ENCODE data around the gene AHCYL2. TPM values are rescaled to one million over a fixed set of nuclear protein-coding genes. Genes with fewer than 3 reads are reported as not detected.

AHCYL2 gene
- total RNA-seq, 1 experiment from 2014 or later, result 17.0 TPM

- H3K4me3 ChIP-seq (replicated peaks in 1 of 2; ENCODE audit: low read depth in 1 of 2, low read length in 2 of 2), result no peak overlapping the region
- DNase-seq (ENCODE audit: low read depth, low spot score) (no peak), ATAC-seq (no peak)
- H3K4me2 ChIP-seq (ENCODE audit: low read length), result no peak overlapping the region
- TF ChIP-seq EZH2 (IDR thresholded peaks at IDR 0.05) (no peak), TCF7L2 (IDR thresholded peaks at IDR 0.05; ENCODE audit: borderline replicate concordance, extremely low read depth, insufficient read depth, insufficient read length) (no peak), YY1 (IDR thresholded peaks at IDR 0.05; ENCODE audit: extremely low read depth, insufficient replicate concordance, low read depth, low read length) (no peak), CBX3 (IDR thresholded peaks at IDR 0.05; ENCODE audit: low read depth) (no peak)
- H2AFZ ChIP-seq (ENCODE audit: low read depth, low read length, poor library complexity, severe bottlenecking), result no peak overlapping the region
- no peaks in the 10 kb centered on the region for H3K4me1 ChIP-seq (ENCODE audit: control insufficient read depth in 1 of 2, insufficient read depth in 2 of 2, low read length in 2 of 2)
- ChIA-PET CTCF (no interaction called here), POLR2A (no interaction called here), RAD21 (ENCODE audit: low non-redundant PET in 1 of 2, low total read pairs in 2 of 2, uncharacterized antibody in 2 of 2, unreplicated experiment in 2 of 2) (no interaction called here)
- no peak overlapping the region for H3K9ac ChIP-seq (ENCODE audit: low read length)
- peaks cover 9 to 27% of the 10 kb centered on the region in 2 experiments for H3K36me3 ChIP-seq (ENCODE audit: control insufficient read depth in 1 of 2, insufficient read depth in 2 of 2, low read length in 2 of 2)
- no peaks in the 10 kb centered on the region for H3K79me2 ChIP-seq (ENCODE audit: insufficient read depth, low read length)
- H4K20me1 ChIP-seq (ENCODE audit: insufficient read depth), result no peaks in the 10 kb centered on the region
- intact Hi-C loops (cut with micrococcal nuclease), result no loop called here
- BruUV-seq (replicated peaks), result no TSS peak
- H3K27ac ChIP-seq (ENCODE audit: low read depth, low read length), result no peak overlapping the region
- H3K9me3 ChIP-seq (ENCODE audit: control insufficient read depth in 1 of 2, insufficient read depth in 1 of 2, low read depth in 1 of 2, low read length in 2 of 2), result no peaks in the 10 kb centered on the region
- H3K9me2 ChIP-seq (ENCODE audit: insufficient read depth), result no peaks in the 10 kb centered on the region
- no peaks in the 10 kb centered on the region for H3K27me3 ChIP-seq (ENCODE audit: insufficient read depth, low read length)
These were observed 237.6 kb downstream of the AHCYL2 start for GRCh38 chr7:129462420-129462819.

- Histone ChIP-seq H3K79me2 (ENCODE audit: insufficient read depth, low read length) (no peaks in the 10 kb centered on the region), H3K4me3 (replicated peaks in 1 of 2; ENCODE audit: low read depth in 1 of 2, low read length in 2 of 2) (no peak overlapping the region), H3K9me3 (ENCODE audit: control insufficient read depth in 1 of 2, insufficient read depth in 1 of 2, low read depth in 1 of 2, low read length in 2 of 2) (no peaks in the 10 kb centered on the region), H4K20me1 (ENCODE audit: insufficient read depth) (no peaks in the 10 kb centered on the region), H3K9ac (ENCODE audit: low read length) (no peak overlapping the region), H3K4me2 (ENCODE audit: low read length) (no peak overlapping the region), H2AFZ (ENCODE audit: low read depth, low read length, poor library complexity, severe bottlenecking) (no peak overlapping the region), H3K27ac (ENCODE audit: low read depth, low read length) (no peak overlapping the region), H3K9me2 (ENCODE audit: insufficient read depth) (no peaks in the 10 kb centered on the region), H3K4me1 (ENCODE audit: control insufficient read depth in 1 of 2, insufficient read depth in 2 of 2, low read length in 2 of 2) (no peaks in the 10 kb centered on the region), H3K27me3 (ENCODE audit: insufficient read depth, low read length) (no peaks in the 10 kb centered on the region), H3K36me3 (ENCODE audit: control insufficient read depth in 1 of 2, insufficient read depth in 2 of 2, low read length in 2 of 2) (peaks cover 11% of the 10 kb centered on the region in 2 experiments)
- POLR2A ChIA-PET, result no interaction called here
- RAD21 ChIA-PET (ENCODE audit: low non-redundant PET in 1 of 2, low total read pairs in 2 of 2, uncharacterized antibody in 2 of 2, unreplicated experiment in 2 of 2), result no interaction called here
- no TSS peak for BruUV-seq (replicated peaks)
- CTCF ChIA-PET, result interaction anchor here (0.6 kb wide), 1 partner anchor 121 kb away, joined by 4 read pairs; no protein-coding TSS in a partner anchor
- no peak for TF ChIP-seq TCF7L2 (IDR thresholded peaks at IDR 0.05; ENCODE audit: borderline replicate concordance, extremely low read depth, insufficient read depth, insufficient read length)
- TF ChIP-seq JUND (IDR thresholded peaks at IDR 0.05), result no peak
- intact Hi-C loops (cut with micrococcal nuclease), result no loop called here
- ATAC-seq, result no peak
- DNase-seq (ENCODE audit: low read depth, low spot score), result no peak
These were observed 239.4 kb downstream of the AHCYL2 start for GRCh38 chr7:129464194-129464593.

All from HCT116 (cell line).